H9 (cell line): ENCODE measurements around the gene ESRP2. TPM values are rescaled to one million over a fixed set of nuclear protein-coding genes. Genes with fewer than 3 reads are reported as not detected.

Source experiments
- DNase-seq: peaks from one replicate; pipeline ENCODE4 v3.0.0-alpha.2; 2017
- H2AFZ ChIP-seq: one replicate; pipeline ENCODE4 v1.6.1; 2013; ENCODE audit warnings: mild to moderate bottlenecking, low read length, control low read depth, moderate library complexity
- H2AK5ac ChIP-seq: 2 replicates; pipeline ENCODE4 v1.6.1; 2013; ENCODE audit warnings: low read length, control low read depth, mixed read lengths; ENCODE audit not compliant: insufficient read length
- H2BK120ac ChIP-seq: one replicate; pipeline ENCODE4 v1.6.1; 2013; ENCODE audit warnings: low read depth, mild to moderate bottlenecking, low read length, control low read depth, inconsistent platforms; ENCODE audit not compliant: poor library complexity, severe bottlenecking
- H2BK12ac ChIP-seq: 2 replicates; pipeline ENCODE4 v1.6.1; 2013; ENCODE audit warnings: low read length, control low read depth, mixed read lengths, low read depth; ENCODE audit not compliant: insufficient read length
- H2BK15ac ChIP-seq: 2 replicates; pipeline ENCODE4 v1.6.1; 2013; ENCODE audit warnings: low read depth, low read length, control low read depth
- H2BK20ac ChIP-seq: one replicate; pipeline ENCODE4 v1.6.1; 2013; ENCODE audit warnings: low read depth, mild to moderate bottlenecking, low read length, control low read depth, inconsistent platforms; ENCODE audit not compliant: poor library complexity, severe bottlenecking
- H2BK5ac ChIP-seq: 2 replicates; pipeline ENCODE4 v1.6.1; 2013; ENCODE audit warnings: low read length, control low read depth, mixed read lengths; ENCODE audit not compliant: insufficient read length
- H3K14ac ChIP-seq: 2 replicates; pipeline ENCODE4 v1.6.1; 2013; ENCODE audit warnings: low read length, control low read depth; ENCODE audit not compliant: insufficient read depth
- H3K18ac ChIP-seq: 2 replicates; pipeline ENCODE4 v1.6.1; 2013; ENCODE audit warnings: low read depth, mild to moderate bottlenecking, mixed read lengths, low read length, control low read depth; ENCODE audit not compliant: insufficient read length
- H3K23ac ChIP-seq: 2 replicates; pipeline ENCODE4 v1.6.1; 2013; ENCODE audit warnings: low read length, control low read depth, mixed read lengths, low read depth; ENCODE audit not compliant: insufficient read length
- H3K23me2 ChIP-seq: 2 replicates; pipeline ENCODE4 v1.6.1; 2013; ENCODE audit warnings: low read depth, mild to moderate bottlenecking, mixed read lengths, low read length, control low read depth; ENCODE audit not compliant: insufficient read length, poor library complexity, severe bottlenecking
- H3K27ac ChIP-seq: 2 replicates; pipeline ENCODE4 v1.5.1; 2013; ENCODE audit warnings: low read length, control low read depth, mixed read lengths, low read depth; ENCODE audit not compliant: insufficient read length
- H3K27me3 ChIP-seq: 2 replicates; pipeline ENCODE4 v1.6.1; 2013; ENCODE audit warnings: low read length, control low read depth, inconsistent platforms; ENCODE audit not compliant: insufficient read depth
- H3K4ac ChIP-seq: 2 replicates; pipeline ENCODE4 v1.6.1; 2013; ENCODE audit warnings: low read depth, mild to moderate bottlenecking, control low read depth, inconsistent platforms, low read length, moderate library complexity
- H3K4me1 ChIP-seq: 2 replicates; pipeline ENCODE4 v1.6.1; 2013; ENCODE audit warnings: low read length, control low read depth, inconsistent platforms; ENCODE audit not compliant: insufficient read depth
- H3K4me2 ChIP-seq: 2 replicates; pipeline ENCODE4 v1.6.1; 2013; ENCODE audit warnings: low read length, control low read depth, mixed read lengths; ENCODE audit not compliant: insufficient read length, insufficient read depth
- H3K56ac ChIP-seq: 2 replicates; pipeline ENCODE4 v1.6.1; 2013; ENCODE audit warnings: low read depth, mild to moderate bottlenecking, mixed read lengths, low read length, control low read depth; ENCODE audit not compliant: insufficient read length
- H3K79me1 ChIP-seq: 2 replicates; pipeline ENCODE4 v1.6.1; 2013; ENCODE audit warnings: low read depth, mild to moderate bottlenecking, moderate library complexity, low read length, control low read depth, inconsistent platforms; ENCODE audit not compliant: insufficient read depth, poor library complexity, severe bottlenecking
- H3K79me2 ChIP-seq: 2 replicates; pipeline ENCODE4 v1.6.1; 2013; ENCODE audit warnings: low read length, control low read depth, inconsistent platforms; ENCODE audit not compliant: insufficient read depth
- H3K9ac ChIP-seq: 2 replicates; pipeline ENCODE4 v1.6.1; 2013; ENCODE audit warnings: low read length, control low read depth, mixed read lengths; ENCODE audit not compliant: insufficient read length; ENCODE audit errors: extremely low read depth
- H3K9me3 ChIP-seq: one replicate; pipeline ENCODE4 v1.6.1; 2013; ENCODE audit warnings: low read depth, low read length, inconsistent platforms; ENCODE audit not compliant: control insufficient read depth
- H3T11ph ChIP-seq: one replicate; pipeline ENCODE4 v1.6.1; 2013; ENCODE audit warnings: mild to moderate bottlenecking, low read length, control low read depth, inconsistent platforms
- H4K20me1 ChIP-seq: one replicate; pipeline ENCODE4 v1.6.1; 2013; ENCODE audit not compliant: control insufficient read depth, insufficient read length, insufficient read depth
- H4K5ac ChIP-seq: 2 replicates; pipeline ENCODE4 v1.6.1; 2013; ENCODE audit warnings: low read depth, mild to moderate bottlenecking, mixed read lengths, low read length, control low read depth; ENCODE audit not compliant: insufficient read length
- H4K8ac ChIP-seq: replicated peaks from 2 replicates; pipeline ENCODE4 v1.6.1; 2013; ENCODE audit warnings: low read length, control low read depth, mixed read lengths, low read depth; ENCODE audit not compliant: insufficient read length
- H4K91ac ChIP-seq: 2 replicates; pipeline ENCODE4 v1.6.1; 2013; ENCODE audit warnings: low read depth, mild to moderate bottlenecking, moderate library complexity, mixed read lengths, low read length, control low read depth; ENCODE audit not compliant: insufficient read length
- H3K27ac Mint-ChIP-seq, 3 experiments: 2 replicates in 2 of 3; 3 replicates in 1 of 3; pipeline ENCODE4 v1.8.0; 2020 to 2021; ENCODE audit warnings: mixed read lengths in 3 of 3, mild to moderate bottlenecking in 1 of 3, moderate library complexity in 1 of 3
- H3K27me3 Mint-ChIP-seq: 2 replicates; pipeline ENCODE4 v1.8.0; 2021; ENCODE audit warnings: low read depth, mild to moderate bottlenecking, moderate library complexity, mixed read lengths
- H3K36me3 Mint-ChIP-seq, 3 experiments: 2 replicates in 2 of 3; 3 replicates in 1 of 3; pipeline ENCODE4 v1.8.0; 2020 to 2021; ENCODE audit warnings: low read depth in 3 of 3, mixed read lengths in 3 of 3; ENCODE audit not compliant: insufficient read depth in 1 of 3
- H3K4me1 Mint-ChIP-seq, 2 experiments: 2 replicates each; pipeline ENCODE4 v1.8.0; 2020; ENCODE audit warnings: mixed read lengths in 2 of 2
- H3K4me3 Mint-ChIP-seq, 2 experiments: 2 replicates in 1 of 2; 3 replicates in 1 of 2; pipeline ENCODE4 v1.8.0; 2020 to 2021; ENCODE audit warnings: mild to moderate bottlenecking in 2 of 2, mixed read lengths in 2 of 2, moderate library complexity in 1 of 2
- H3K9me3 Mint-ChIP-seq, 2 experiments: 2 replicates in 1 of 2; 3 replicates in 1 of 2; pipeline ENCODE4 v1.8.0; 2020; ENCODE audit warnings: mild to moderate bottlenecking in 2 of 2, mixed read lengths in 2 of 2, moderate library complexity in 1 of 2
- WGBS: extraction: QIAGEN DNeasy Blood & Tissue Kit; methylation state at CpG from one replicate; pipeline ENCODE4 v1.1.7; 2013; ENCODE audit warnings: missing lambda C conversion rate, low lambda C conversion rate, mixed read lengths; ENCODE audit not compliant: insufficient read length; ENCODE audit errors: extremely low coverage; 5-methylcytosine and 5-hydroxymethylcytosine counted together
- total RNA-seq: library from RNA; stranded (reverse); gene quantifications from 2 replicates; pipeline ENCODE4 v1.2.1, GENCODE V29; 2021
- TF ChIP-seq, protein P1 (sequence below): fragments of 200-600 bp; sonication (generic); conservative IDR thresholded peaks from 3 replicates; pipeline ENCODE4 v1.8.0; 2021; ENCODE audit warnings: antibody characterized with exemption, mild to moderate bottlenecking

ESRP2 gene
- total RNA-seq, 1 experiment from 2014 or later, result 59.5 TPM

- Histone ChIP-seq H3K27ac (no peak overlapping the region), H3K79me2 (no peaks in the 10 kb centered on the region; the same call in 1 of the 2 replicates), H2BK20ac (no peak overlapping the region), H3K9ac (no peak overlapping the region), H3K4ac (no peak overlapping the region), H3K4me2 (peak overlapping the region; percentile 69), H4K91ac (no peak overlapping the region), H4K5ac (no peak overlapping the region), H3K56ac (no peak overlapping the region), H2AFZ (no peak overlapping the region), H3K23me2 (peaks cover 14% of the 10 kb centered on the region), H2BK12ac (no peak overlapping the region), H3K9me3 (no peaks in the 10 kb centered on the region), H3K27me3 (no peaks in the 10 kb centered on the region), H3K18ac (no peak overlapping the region), H3K4me1 (no peaks in the 10 kb centered on the region; the same call in 1 of the 2 replicates), H2AK5ac (no peak overlapping the region), H2BK5ac (no peak overlapping the region), H4K20me1 (no peaks in the 10 kb centered on the region), H3K14ac (no peak overlapping the region; the same call in 1 of the 2 replicates), H4K8ac (no peak overlapping the region), H3K79me1 (no peaks in the 10 kb centered on the region), H2BK120ac (no peak overlapping the region), H3K23ac (no peak overlapping the region), H3T11ph (no peak overlapping the region), H2BK15ac (no peak overlapping the region)
- TF ChIP-seq, protein P1, sequence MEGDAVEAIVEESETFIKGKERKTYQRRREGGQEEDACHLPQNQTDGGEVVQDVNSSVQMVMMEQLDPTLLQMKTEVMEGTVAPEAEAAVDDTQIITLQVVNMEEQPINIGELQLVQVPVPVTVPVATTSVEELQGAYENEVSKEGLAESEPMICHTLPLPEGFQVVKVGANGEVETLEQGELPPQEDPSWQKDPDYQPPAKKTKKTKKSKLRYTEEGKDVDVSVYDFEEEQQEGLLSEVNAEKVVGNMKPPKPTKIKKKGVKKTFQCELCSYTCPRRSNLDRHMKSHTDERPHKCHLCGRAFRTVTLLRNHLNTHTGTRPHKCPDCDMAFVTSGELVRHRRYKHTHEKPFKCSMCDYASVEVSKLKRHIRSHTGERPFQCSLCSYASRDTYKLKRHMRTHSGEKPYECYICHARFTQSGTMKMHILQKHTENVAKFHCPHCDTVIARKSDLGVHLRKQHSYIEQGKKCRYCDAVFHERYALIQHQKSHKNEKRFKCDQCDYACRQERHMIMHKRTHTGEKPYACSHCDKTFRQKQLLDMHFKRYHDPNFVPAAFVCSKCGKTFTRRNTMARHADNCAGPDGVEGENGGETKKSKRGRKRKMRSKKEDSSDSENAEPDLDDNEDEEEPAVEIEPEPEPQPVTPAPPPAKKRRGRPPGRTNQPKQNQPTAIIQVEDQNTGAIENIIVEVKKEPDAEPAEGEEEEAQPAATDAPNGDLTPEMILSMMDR, result no peak; the same call in 2 of the 3 replicates
- Mint-ChIP-seq H3K9me3 (no peaks in the 10 kb centered on the region; a peak in 1 of 5 replicates), H3K27me3 (peaks cover 4% of the 10 kb centered on the region), H3K36me3 (peaks cover 8 to 40% (median 38%) of the 10 kb centered on the region in 3 experiments), H3K4me3 (peak overlapping the region; percentile 80 to 89), H3K4me1 (peaks cover 24 to 29% of the 10 kb centered on the region in 2 experiments), H3K27ac (peak overlapping the region in 2 of 3 experiments; percentile 25 to 53; a peak in 5 of 7 replicates)
- peak; percentile 86 for DNase-seq
- WGBS, result no CpG with 5 or more reads among the region's 13 CpGs
These were observed 1.5 kb downstream of the ESRP2 start for GRCh38 chr16:68234188-68235107.
